Measurements from ENCODE around the gene CCDC142. TPM values are rescaled to one million over a fixed set of nuclear protein-coding genes. Genes with fewer than 3 reads are reported as not detected.

The CCDC142 gene
- total and polyA plus RNA-seq, 10 of the 15 experiments (the other 5 are each of a cell fraction or from before 2014, with no cell fraction given): 0.93 to 16.9 (median 9.0) TPM

DNA sequence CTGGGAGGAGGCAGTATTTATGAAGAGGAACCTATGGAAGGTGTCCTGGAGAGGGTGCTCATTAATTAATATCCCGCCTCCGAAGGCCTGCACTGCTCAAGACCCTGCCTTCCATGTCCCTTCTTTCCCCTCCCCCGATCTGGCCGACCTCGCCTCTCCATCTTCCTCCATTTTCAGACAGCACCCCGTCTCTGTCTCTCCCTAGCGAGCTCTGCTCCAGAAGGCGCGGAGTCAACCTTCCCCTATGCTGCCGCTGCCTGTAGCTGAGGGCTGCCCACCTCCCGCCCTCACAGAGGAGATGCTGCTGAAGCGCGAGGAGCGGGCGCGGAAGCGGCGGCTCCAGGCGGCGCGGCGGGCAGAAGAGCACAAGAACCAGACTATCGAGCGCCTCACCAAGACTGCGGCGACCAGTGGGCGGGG is 25.7 kb downstream of the CCDC142 start:
- ChIA-PET RAD21 (ENCODE audit: unreplicated experiment) (interaction anchor here (0.5 to 3.5 kb wide), 11 partner anchors 12 to 422 kb away, joined by 3 to 21 read pairs (median 4); partner anchors contain the start of genes AUP1, CCDC142, HTRA2 and TTC31), CTCF (interaction anchor here (0.8 to 6.7 kb wide), 11 partner anchors 18 to 131 kb away, joined by 3 to 54 read pairs (median 4); partner anchors contain the start of genes AUP1, C2orf81, CCDC142 and HTRA2), SMC1A (ENCODE audit: uncharacterized antibody, unreplicated experiment) (interaction anchor here (0.7 to 5.5 kb wide), 15 partner anchors 10 to 130 kb away, joined by 3 to 24 read pairs (median 6); partner anchors contain the start of genes C2orf81, CCDC142, TTC31 and WDR54), POLR2A (interaction anchor here (0.6 to 5.8 kb wide), 10 partner anchors 10 to 141 kb away, joined by 3 to 44 read pairs (median 4); partner anchors contain the start of genes CCDC142, MRPL53, RTKN and TTC31)
- Histone ChIP-seq H3K9me3 (replicated peaks; ENCODE audit: control insufficient read depth, insufficient read depth, low read length) (no peaks in the 10 kb centered on the region), H3K4me2 (ENCODE audit: control insufficient read depth, insufficient read depth) (peak overlapping the region; percentile 91), H3K9ac (ENCODE audit: control insufficient read depth, insufficient read depth, low read length) (peak overlapping the region; percentile 73; the same call in 1 of the 2 replicates), H3K79me2 (ENCODE audit: control insufficient read depth, insufficient read depth, low read length) (peaks cover 18% of the 10 kb centered on the region), H3K27me3 (replicated peaks in 1 of 2; ENCODE audit: control insufficient read depth in 2 of 2, insufficient read depth in 2 of 2, low read length in 1 of 2) (no peaks in the 10 kb centered on the region), H3K27ac (ENCODE audit: control insufficient read depth, insufficient read depth) (peak overlapping the region; percentile 96), H3K4me1 (ENCODE audit: control insufficient read depth, insufficient read depth, low read length) (peaks cover 16% of the 10 kb centered on the region), H3K4me3 (peak overlapping the region; percentile 80), H3K36me3 (ENCODE audit: control insufficient read depth in 2 of 2, insufficient read depth in 2 of 2, low read length in 1 of 2) (peaks cover 0 to 2% of the 10 kb centered on the region in 2 experiments; a peak in 3 of 4 replicates), H4K20me1 (ENCODE audit: control insufficient read depth, insufficient read depth) (no peaks in the 10 kb centered on the region), H2AFZ (ENCODE audit: control insufficient read depth, low read depth, low read length) (peak overlapping the region; percentile 66)
- intact Hi-C loops (cut with micrococcal nuclease; ENCODE audit: unreplicated experiment): loop anchor here (1.0 kb wide), 1 partner anchor 8 kb away; the partner anchor contains the start of gene MOGS
- WGBS (ENCODE audit: insufficient coverage, insufficient replicate concordance, low lambda C conversion rate, missing lambda C conversion rate): 1% methylated on average over 27 of the region's 27 CpGs
- in situ Hi-C loops (cut with MboI): no loop called here
- no peak for TF ChIP-seq WRNIP1 (IDR thresholded peaks at IDR 0.05; ENCODE audit: borderline replicate concordance, low read depth, low read length)
- TF ChIP-seq, protein P1, sequence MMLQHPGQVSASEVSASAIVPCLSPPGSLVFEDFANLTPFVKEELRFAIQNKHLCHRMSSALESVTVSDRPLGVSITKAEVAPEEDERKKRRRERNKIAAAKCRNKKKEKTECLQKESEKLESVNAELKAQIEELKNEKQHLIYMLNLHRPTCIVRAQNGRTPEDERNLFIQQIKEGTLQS (IDR thresholded peaks at IDR 0.05; ENCODE audit: borderline replicate concordance, extremely low read depth, low read depth, low read length): no peak
- no peak for TF ChIP-seq JUND (IDR thresholded peaks at IDR 0.05; ENCODE audit: low read depth, low read length)
- TF ChIP-seq PML (IDR thresholded peaks at IDR 0.05; ENCODE audit: low read length): no peak
- no peak for TF ChIP-seq RAD21 (IDR thresholded peaks at IDR 0.05; ENCODE audit: insufficient read depth, low read depth, low read length)
- TF ChIP-seq CREM (IDR thresholded peaks at IDR 0.05; ENCODE audit: low read depth): no peak
- no peak for TF ChIP-seq NBN (IDR thresholded peaks at IDR 0.05)
- no peak for TF ChIP-seq TCF3 (IDR thresholded peaks at IDR 0.05; ENCODE audit: borderline replicate concordance, insufficient read depth, low read depth, low read length)
- TF ChIP-seq, protein P2, sequence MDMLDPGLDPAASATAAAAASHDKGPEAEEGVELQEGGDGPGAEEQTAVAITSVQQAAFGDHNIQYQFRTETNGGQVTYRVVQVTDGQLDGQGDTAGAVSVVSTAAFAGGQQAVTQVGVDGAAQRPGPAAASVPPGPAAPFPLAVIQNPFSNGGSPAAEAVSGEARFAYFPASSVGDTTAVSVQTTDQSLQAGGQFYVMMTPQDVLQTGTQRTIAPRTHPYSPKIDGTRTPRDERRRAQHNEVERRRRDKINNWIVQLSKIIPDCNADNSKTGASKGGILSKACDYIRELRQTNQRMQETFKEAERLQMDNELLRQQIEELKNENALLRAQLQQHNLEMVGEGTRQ (IDR thresholded peaks at IDR 0.05; ENCODE audit: borderline replicate concordance, low read depth, low read length): no peak
- TF ChIP-seq, protein P3, sequence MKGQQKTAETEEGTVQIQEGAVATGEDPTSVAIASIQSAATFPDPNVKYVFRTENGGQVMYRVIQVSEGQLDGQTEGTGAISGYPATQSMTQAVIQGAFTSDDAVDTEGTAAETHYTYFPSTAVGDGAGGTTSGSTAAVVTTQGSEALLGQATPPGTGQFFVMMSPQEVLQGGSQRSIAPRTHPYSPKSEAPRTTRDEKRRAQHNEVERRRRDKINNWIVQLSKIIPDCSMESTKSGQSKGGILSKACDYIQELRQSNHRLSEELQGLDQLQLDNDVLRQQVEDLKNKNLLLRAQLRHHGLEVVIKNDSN (IDR thresholded peaks at IDR 0.05; ENCODE audit: borderline replicate concordance, extremely low read length, insufficient read depth, low read depth, low read length): no peak
- no peak for TF ChIP-seq ZNF274 (IDR thresholded peaks at IDR 0.05; ENCODE audit: insufficient read depth, insufficient read length)
- no peak for TF ChIP-seq NR2C1 (IDR thresholded peaks at IDR 0.05)
- TF ChIP-seq SREBF2 (IDR thresholded peaks at IDR 0.05; ENCODE audit: low read length): no peak
- TF ChIP-seq CBX3 (IDR thresholded peaks at IDR 0.05; ENCODE audit: borderline replicate concordance, low read depth): no peak
- TF ChIP-seq SMC3 (IDR thresholded peaks at IDR 0.05; ENCODE audit: borderline replicate concordance, low read length): no peak
- TF ChIP-seq DPF2 (IDR thresholded peaks at IDR 0.05): no peak
- TF ChIP-seq SMAD1 (IDR thresholded peaks at IDR 0.05; ENCODE audit: low read depth, partially characterized antibody): no peak
- no peak for TF ChIP-seq STAT3 (IDR thresholded peaks at IDR 0.05; ENCODE audit: low read depth, low read length)
- no peak for ATAC-seq
- BruUV-seq (replicated peaks): no TSS peak
- no peak for DNase-seq (ENCODE audit: low read depth, low spot score)
- no peak for FAIRE-seq

Measured in GM12878 (cell line).